Heart left ventricle (tissue), 13 donors: ENCODE data around the gene HIVEP2.

Experiments used
- CTCF ChIP-seq, 12 donors: fragments of 200-600 bp; sonication (generic) in 4 of 12; IDR thresholded peaks; one replicate each; pipeline versions ENCODE4 v1.5.0 to v1.8.0; 2018 to 2022; ENCODE audit warnings: antibody characterized with exemption in 12 of 12, mild to moderate bottlenecking in 5 of 12
- POLR2A ChIP-seq, 2 donors: fragments of 450-650 bp; IDR thresholded peaks; one replicate each; pipeline ENCODE4 v1.6.1; 2017; ENCODE audit warnings: antibody characterized with exemption in 2 of 2, mild to moderate bottlenecking in 2 of 2, moderate library complexity in 2 of 2
- donor health status: ischemic (EF 13 %, LVEDD 7.1; RV severe dilation, severe dysfunction).
- donor health status: DM: no; HTN: yes; CAD: no.
- donor health status: DM: no; HTN: no; CAD: no.
- donor health status: ischemic (EF 25% LVEDD 6.9; RV normal size, moderate dysfunction).
- donor health status: ischemic (EF 25% LVEDD 5.7; RV mildly dilated, moderate dysfunction).
- donor health status: ischemic (EF 35%, LVEDD 5.7; RV mildly dilated, moderate dysfunction).
- donor health status: nonischemic (EF 11% LVEDD 7.7; RV severe dilation, severe dysfunction).
- donor health status: DM: yes; HTN: yes; CAD: no.
- donor health status: PGD.
- donor health status: ischemic (EF 29% LVEDD 5.4; RV normal size, mild dysfunction).
- donor health status: nonischemic (EF 23%, LVEDD 6.1; RV moderate dilation, normal function).

- no peak for TF ChIP-seq CTCF (IDR thresholded peaks at IDR 0.05)
- no peak for TF ChIP-seq POLR2A (IDR thresholded peaks at IDR 0.05)
Observed at GRCh38 chr6:142857796-142858555, 87.0 kb downstream of the HIVEP2 start.
